Measurements from ENCODE around the gene PLD2.

- TF ChIP-seq CTCF (conservative IDR thresholded peaks at IDR 0.05 in 1 of 2, IDR thresholded peaks at IDR 0.05 in 1 of 2; ENCODE audit: low read depth in 1 of 2, low read length in 2 of 2) (no peak), EZH2 (IDR thresholded peaks at IDR 0.05; ENCODE audit: low read length, missing control alignments) (no peak)
Observed at GRCh38 chr17:4856271-4856936, 49.5 kb downstream of the PLD2 start.
